Skeletal muscle tissue (tissue), 4 donors: ENCODE results near the gene CKS1B. TPM values are rescaled to one million over a fixed set of nuclear protein-coding genes. Genes with fewer than 3 reads are reported as not detected.
"Not testable (repeated sequence)": the region's sequence is repeated elsewhere in the genome, so short reads cannot be mapped to it uniquely, and the experiment has no call there.

Source experiments
- H3K27ac ChIP-seq: one replicate; pipeline ENCODE4 v1.7.0; 2013; ENCODE audit warnings: mild to moderate bottlenecking, low read depth, low read length, inconsistent platforms
- H3K27me3 ChIP-seq, 3 donors: one replicate each; pipeline ENCODE4 v1.7.0; 2013; ENCODE audit warnings: low read length in 3 of 3; ENCODE audit not compliant: control insufficient read depth in 3 of 3, insufficient read depth in 3 of 3
- H3K36me3 ChIP-seq, 3 donors: one replicate each; pipeline ENCODE4 v1.7.0; 2013; ENCODE audit warnings: low read length in 3 of 3; ENCODE audit not compliant: control insufficient read depth in 3 of 3, insufficient read depth in 3 of 3
- H3K4me1 ChIP-seq, 3 donors: one replicate each; pipeline ENCODE4 v1.7.0; 2013; ENCODE audit warnings: low read length in 3 of 3, mild to moderate bottlenecking in 3 of 3; ENCODE audit not compliant: control insufficient read depth in 3 of 3, insufficient read depth in 3 of 3
- H3K4me3 ChIP-seq, 3 donors: one replicate each; pipeline ENCODE4 v1.7.0; 2013; ENCODE audit warnings: low read length in 3 of 3
- H3K9ac ChIP-seq, 3 donors: one replicate each; pipeline ENCODE4 v1.7.0; 2013; ENCODE audit warnings: low read length in 3 of 3, mild to moderate bottlenecking in 3 of 3, moderate library complexity in 2 of 3, low read depth in 1 of 3
- H3K9me3 ChIP-seq, 3 donors: one replicate each; pipeline ENCODE4 v1.7.0; 2013; ENCODE audit warnings: low read length in 3 of 3; ENCODE audit not compliant: control insufficient read depth in 3 of 3
- total RNA-seq: library from RNA; depleted of rRNA; stranded (reverse); fragments of >200 nt; gene quantifications from one replicate; pipeline ENCODE4 v1.2.3, GENCODE V29; 2014
- donor health status: Osteomylitis.

Gene CKS1B
- total RNA-seq, 1 donor from 2014 or later, result 31.8 TPM

DNA sequence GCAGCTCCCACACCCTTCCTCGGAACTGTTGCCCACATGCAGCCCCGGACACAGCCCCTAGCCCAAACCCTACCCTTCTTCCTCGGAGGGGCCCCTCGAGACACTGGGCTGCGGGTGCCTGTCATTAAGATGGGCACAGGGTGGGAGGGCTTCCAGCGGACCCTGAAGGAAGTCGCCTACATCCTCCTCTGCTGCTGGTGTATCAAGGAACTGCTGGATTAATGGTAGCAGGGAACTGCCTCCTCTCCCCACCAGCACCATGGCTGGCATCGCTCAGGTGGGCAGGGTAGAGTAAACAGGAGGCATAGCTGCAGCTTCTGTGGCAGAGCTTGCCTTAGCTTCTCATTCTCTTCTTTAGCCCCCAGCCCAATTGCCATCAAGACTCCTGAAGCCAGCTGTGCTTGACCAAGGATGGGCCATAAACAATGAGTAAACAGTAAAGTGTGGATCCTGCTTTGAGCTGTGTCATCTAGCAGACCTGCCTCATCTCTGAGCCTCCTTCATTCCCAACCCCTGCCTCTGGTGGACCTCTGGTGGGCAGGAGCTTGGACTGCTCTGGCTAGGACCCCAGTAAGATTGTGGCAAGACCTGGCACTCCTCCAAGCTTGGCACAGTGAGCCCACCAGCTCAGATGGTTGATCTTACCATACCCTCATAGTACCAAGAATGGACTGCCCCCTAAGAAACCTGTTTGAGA lies 19.2 kb downstream of the CKS1B start, which contains the start of gene LENEP:
Gene LENEP, plus strand, starts transcription at position 15 of the 697 bp plus-strand sequence. Its CDS starts 22 bp downstream, at position 37.
- Histone ChIP-seq H3K4me3 (no peak within 1 kb of the TSS), H3K27ac (no peak within 1 kb of the TSS), H3K27me3 (no peaks in the 10 kb centered on the region), H3K9me3 (no peaks in the 10 kb centered on the region), H3K9ac (no peak within 1 kb of the TSS), H3K36me3 (peaks cover 15 to 17% (median 17%) of the 10 kb centered on the region in 3 donors), H3K4me1 (peaks cover 0 to 9% (median 0%) of the 10 kb centered on the region in 3 donors)

DNA sequence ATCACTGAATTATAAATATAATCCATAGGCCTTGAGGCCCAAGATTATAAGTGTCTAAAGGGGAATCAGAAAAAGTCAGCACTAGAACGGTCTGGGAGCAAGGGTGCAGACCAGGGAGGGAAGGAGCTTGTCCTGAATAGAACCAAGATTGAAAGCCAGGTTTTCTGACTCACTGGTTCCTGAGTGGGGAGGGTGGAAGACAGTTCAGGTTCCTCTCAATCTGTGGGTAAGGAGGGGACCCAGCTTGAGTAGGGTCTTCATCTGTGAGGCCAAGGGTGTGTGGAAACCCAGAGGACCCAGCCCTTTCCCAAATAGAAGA lies 19.7 kb downstream of the CKS1B start:
- Histone ChIP-seq H3K36me3 (peaks cover 11 to 17% (median 12%) of the 10 kb centered on the region in 3 donors), H3K4me1 (peaks cover 4 to 6% (median 5%) of the 10 kb centered on the region in 3 donors), H3K27me3 (no peaks in the 10 kb centered on the region), H3K9ac (no peak overlapping the region), H3K4me3 (no peak overlapping the region), H3K9me3 (no peaks in the 10 kb centered on the region), H3K27ac (no peak overlapping the region)

DNA sequence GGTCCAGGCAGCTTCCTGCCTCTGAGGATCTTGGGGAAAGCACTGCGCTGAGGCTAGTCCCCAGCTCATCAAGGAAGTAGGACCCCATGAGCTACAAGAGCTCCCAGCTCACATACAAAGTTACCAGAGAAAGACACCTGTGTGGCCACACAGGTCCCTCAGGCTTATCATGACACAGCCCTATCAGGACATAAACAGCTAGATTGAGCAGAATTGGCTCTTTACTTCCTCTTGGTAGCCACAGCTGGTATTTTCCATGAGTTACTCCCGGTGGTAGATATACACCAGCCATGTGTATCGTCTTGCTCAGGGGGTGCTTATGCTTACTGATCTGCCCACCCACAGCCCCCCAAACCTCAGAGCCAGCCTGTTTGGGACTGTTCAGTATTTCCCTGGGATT lies 20.1 kb downstream of the CKS1B start:
- Histone ChIP-seq H3K4me3 (no peak overlapping the region), H3K27ac (no peak overlapping the region), H3K4me1 (peaks cover 4 to 7% (median 5%) of the 10 kb centered on the region in 3 donors), H3K9ac (no peak overlapping the region), H3K9me3 (no peaks in the 10 kb centered on the region), H3K27me3 (no peaks in the 10 kb centered on the region), H3K36me3 (peaks cover 8 to 14% (median 9%) of the 10 kb centered on the region in 3 donors)

GRCh38 chr1:154995301-154995983 lies 21.0 kb downstream of the CKS1B start:
- H3K4me3 ChIP-seq, H3K36me3 ChIP-seq, H3K9ac ChIP-seq, H3K27me3 ChIP-seq, H3K27ac ChIP-seq, H3K9me3 ChIP-seq: not testable (repeated sequence)
- H3K4me1 ChIP-seq, result peaks cover 7 to 14% (median 13%) of the 10 kb centered on the region in 3 donors

- Histone ChIP-seq H3K9me3 (no peaks in the 10 kb centered on the region), H3K27ac (no peak overlapping the region), H3K36me3 (peaks cover 0 to 6% (median 0%) of the 10 kb centered on the region in 3 donors), H3K9ac (peak overlapping the region in 1 of 3 donors; percentile 40), H3K4me3 (no peak overlapping the region), H3K4me1 (peaks cover 7 to 14% (median 13%) of the 10 kb centered on the region in 3 donors), H3K27me3 (no peaks in the 10 kb centered on the region)
Observed at GRCh38 chr1:154996966-154997701, 22.7 kb downstream of the CKS1B start.

DNA sequence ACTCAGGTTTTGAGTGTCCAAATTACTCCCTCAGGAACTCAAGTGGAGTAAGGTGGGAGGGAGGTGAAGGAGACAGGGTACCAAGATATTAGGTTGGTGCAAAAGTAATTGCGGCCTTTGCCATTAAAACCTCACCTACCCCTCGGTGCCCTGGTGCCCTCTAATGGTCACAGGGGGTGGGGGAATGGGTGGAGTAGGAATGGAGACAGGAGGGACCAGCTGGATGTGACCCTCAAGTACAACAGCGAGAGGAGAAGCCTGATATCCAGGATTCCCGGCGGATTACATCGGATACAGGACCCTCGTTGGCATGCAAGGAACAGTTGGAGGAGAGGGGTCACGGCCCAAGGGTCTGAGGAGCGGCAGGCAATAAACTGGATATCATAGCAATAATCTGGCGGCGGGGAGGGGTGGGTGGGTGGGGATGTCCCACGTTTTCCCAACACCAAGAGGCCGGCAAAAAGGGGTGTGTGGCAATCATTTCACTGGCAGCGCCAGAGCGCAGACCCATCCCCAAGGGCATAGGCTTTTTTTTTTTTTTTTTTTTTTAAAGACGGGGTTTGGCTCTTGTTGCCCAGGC lies 23.8 kb downstream of the CKS1B start:
- H3K9ac ChIP-seq, result peak overlapping the region in 1 of 3 donors; percentile 9
- H3K9me3 ChIP-seq, result no peaks in the 10 kb centered on the region
- no peak overlapping the region for H3K27ac ChIP-seq
- no peaks in the 10 kb centered on the region for H3K36me3 ChIP-seq
- no peak overlapping the region for H3K4me3 ChIP-seq
- H3K4me1 ChIP-seq, result peaks cover 11 to 14% (median 13%) of the 10 kb centered on the region in 3 donors
- H3K27me3 ChIP-seq, result no peaks in the 10 kb centered on the region

- peaks cover 12 to 15% (median 14%) of the 10 kb centered on the region in 3 donors for H3K4me1 ChIP-seq
- H3K9ac ChIP-seq, result peak overlapping the region; percentile 48 to 78 (median 70)
- peak overlapping the region; percentile 97 for H3K27ac ChIP-seq
Observed at GRCh38 chr1:154998818-154999570, 24.5 kb downstream of the CKS1B start.

GRCh38 chr1:154999571-155000410 lies 25.3 kb downstream of the CKS1B start:
- Histone ChIP-seq H3K36me3 (no peaks in the 10 kb centered on the region), H3K4me1 (peaks cover 20 to 23% (median 22%) of the 10 kb centered on the region in 3 donors), H3K27me3 (no peaks in the 10 kb centered on the region), H3K9ac (peak overlapping the region; percentile 51 to 94 (median 77)), H3K4me3 (peak overlapping the region; percentile 83 to 87 (median 87)), H3K27ac (peak overlapping the region; percentile 97), H3K9me3 (no peaks in the 10 kb centered on the region)

More at GRCh38 chr1:154998818-154999570, 24.5 kb downstream of the CKS1B start:
- Histone ChIP-seq H3K27me3 (no peaks in the 10 kb centered on the region), H3K9me3 (no peaks in the 10 kb centered on the region), H3K36me3 (no peaks in the 10 kb centered on the region), H3K4me3 (peak overlapping the region; percentile 27 to 66 (median 65))
